ENCODE measurements around the gene RPIA.
"Not testable (repeated sequence)": the region's sequence is repeated elsewhere in the genome, so short reads cannot be mapped to it uniquely, and the experiment has no call there.

Gene RPIA

DNA sequence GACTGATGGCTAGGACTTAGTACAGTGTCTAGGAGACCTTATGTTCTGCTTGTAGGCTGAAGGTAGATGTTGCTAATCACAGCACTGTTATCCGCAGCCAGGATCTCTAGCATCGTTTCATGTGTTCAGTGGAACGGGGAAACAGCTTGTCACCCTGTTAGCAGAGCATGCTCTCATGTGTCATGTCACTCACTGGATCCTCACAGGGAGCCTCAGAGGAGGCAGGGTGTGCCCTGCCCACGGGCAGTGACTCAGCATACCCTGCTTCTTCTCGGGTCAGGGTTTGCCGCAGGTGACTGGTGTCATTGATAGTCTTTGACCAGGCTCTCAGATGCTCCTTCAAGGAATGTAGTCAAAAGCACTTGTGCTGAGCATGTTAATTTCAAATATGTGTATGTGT is 44.4 kb downstream of the RPIA start:
- peak; percentile 17 to 23 for DNase-seq (ENCODE audit: low read depth in 2 of 2)

DNA sequence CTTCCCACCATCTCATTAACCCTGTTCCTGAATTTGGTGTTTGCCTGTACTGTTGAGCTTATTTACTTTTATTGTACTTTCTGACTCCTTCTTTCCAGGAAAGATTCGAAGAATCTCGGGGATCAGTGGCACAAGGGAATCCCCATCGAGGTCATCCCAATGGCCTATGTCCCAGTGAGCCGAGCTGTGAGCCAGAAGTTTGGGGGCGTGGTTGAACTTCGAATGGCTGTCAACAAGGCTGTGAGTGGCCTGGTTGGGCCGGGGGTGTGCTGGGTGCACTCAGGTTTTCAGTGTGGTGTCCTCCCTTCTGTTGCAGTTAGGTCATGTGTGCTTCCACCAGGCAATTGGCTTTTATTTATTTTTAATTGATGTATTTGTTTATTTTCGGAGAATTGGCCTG is 45.0 kb downstream of the RPIA start:
- DNase-seq (ENCODE audit: low read depth in 2 of 2), result no peak

DNA sequence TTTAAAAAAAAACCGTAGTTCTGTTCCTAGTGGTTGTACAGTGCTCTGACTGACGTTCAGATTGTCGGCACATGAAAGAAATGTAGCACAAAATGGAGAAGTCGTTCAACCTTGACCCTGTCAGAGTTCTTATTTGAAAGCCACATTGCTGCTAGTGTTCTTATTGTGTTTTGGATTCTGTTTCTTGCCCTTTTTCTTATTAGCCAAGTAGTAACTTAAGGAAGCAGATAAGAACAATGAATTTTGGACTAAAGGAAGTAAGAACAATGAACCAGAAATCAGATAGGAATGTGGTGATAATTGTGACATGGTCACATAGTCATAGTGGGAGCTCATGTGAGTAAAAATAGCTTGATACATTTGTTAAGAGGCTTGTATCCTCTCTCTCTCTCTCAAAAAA is 45.9 kb downstream of the RPIA start:
- no peak for DNase-seq (ENCODE audit: low read depth in 2 of 2)

DNA sequence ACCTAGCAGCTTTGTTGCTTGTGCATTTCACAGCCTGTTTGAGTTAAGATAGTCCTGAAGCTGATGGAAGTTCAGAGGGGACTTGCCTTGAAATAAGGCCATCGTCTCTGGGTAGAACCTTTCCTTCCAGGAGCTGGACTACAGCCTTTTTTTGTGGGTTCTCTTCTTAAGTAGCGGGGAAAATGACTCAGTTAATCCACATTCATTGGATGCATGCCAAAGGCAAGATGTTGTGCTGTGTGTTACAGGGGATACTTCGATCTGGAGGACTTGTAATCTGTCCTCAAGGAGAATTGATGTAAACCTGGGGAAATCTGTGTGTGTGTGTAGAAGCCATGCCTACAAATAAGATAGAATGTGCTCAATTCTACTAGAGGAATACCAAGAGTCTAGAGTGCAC is 46.8 kb downstream of the RPIA start:
- DNase-seq (ENCODE audit: low read depth in 2 of 2), result no peak

DNA sequence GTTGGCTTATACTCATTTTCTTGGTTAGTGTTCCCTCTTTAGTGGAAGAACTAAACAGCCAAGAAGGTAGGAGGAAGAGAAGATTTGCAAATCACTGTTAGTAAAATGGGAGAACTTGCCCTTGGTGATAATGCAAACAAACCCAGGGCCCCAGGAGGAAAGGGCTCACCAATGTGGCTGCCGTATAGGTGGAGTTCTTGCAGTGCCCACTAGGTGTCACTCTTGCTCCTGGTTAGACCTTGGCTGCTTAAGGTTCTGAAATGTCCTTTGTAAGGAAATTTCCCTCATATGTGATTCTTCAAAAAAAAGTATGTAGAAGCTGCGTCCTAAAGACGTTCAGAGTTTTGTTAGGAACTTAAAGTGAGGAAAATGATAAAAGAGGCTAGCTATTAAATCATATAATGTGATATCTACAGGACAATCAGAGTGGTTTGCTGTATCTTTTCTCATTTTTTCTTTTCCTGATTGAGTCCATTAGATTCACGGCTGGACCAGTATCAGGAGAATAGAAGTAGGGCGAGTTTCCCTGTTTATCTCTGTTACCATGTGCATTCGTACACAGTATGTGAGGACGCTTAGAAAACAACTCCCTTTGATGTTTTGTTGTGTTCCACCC is 48.6 kb downstream of the RPIA start:
- DNase-seq (ENCODE audit: low read depth in 2 of 2), result peak; percentile 50 to 52

DNA sequence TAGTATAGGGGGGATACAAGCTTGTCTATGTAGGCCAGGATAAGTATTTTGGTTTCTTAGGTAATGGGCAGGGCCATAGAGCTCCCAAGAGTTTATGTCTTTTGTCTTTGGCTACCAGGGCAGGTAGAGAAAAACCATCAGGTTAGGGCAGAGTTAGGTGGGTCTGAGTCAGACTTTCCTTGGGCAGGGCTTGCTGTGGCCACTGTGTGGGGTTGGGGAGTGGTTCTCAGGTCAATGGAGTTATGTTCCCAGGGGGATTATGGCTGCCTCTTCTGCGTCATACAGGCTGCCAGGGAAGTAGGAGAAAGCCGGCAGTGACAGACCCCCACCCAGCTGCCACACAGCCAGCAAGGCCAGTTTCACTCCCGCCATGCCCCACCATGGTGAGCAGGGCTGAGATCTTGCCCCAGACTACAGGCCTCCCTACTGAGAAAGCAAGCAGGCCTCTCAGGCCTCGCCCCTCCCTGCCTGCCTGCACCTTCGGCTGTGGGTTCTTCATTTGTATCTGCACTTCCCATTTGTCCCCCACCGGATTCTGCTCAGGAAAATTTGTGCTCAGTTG is 55.5 kb downstream of the RPIA start:
- no peak for DNase-seq (ENCODE audit: low read depth in 2 of 2)

DNA sequence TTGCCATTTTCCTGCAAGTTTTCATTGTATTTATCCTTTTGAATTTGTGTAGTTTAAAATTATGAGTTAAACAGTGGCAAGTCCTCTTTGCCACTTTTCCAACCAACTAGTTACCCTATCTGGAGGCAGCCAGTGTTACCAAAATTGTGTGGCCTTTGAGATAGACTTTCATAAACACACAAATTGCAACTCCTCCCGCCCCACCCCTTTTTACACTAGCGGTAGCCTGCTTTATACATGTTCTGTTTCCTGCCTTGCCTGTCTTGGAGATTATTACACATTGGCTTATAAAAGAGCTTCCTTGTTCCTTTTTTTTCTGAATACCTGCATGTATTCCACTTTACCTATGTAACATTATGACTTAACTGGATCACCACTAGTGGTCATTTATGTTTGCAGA is 56.5 kb downstream of the RPIA start:
- no peak for DNase-seq (ENCODE audit: low read depth in 2 of 2)

DNA sequence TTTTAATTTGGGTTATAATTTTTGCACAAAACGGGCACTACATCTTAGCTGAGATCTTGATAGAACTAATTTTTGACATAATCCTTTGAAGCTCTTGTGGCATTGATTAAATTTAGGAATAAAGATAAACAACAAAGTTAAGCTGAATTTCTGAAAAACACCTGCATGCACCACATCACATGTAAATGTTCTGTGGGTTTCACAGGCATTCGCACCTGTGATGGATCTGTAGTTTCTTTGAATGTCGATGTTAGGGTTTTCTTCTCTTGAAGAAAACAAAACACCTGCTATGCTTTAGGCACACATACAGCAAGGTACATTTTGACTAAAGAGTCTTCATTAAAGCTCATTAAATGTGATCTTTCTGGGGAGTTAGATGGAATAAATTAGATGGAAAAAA is 60.3 kb downstream of the RPIA start:
- DNase-seq (ENCODE audit: low read depth in 2 of 2), result no peak

DNA sequence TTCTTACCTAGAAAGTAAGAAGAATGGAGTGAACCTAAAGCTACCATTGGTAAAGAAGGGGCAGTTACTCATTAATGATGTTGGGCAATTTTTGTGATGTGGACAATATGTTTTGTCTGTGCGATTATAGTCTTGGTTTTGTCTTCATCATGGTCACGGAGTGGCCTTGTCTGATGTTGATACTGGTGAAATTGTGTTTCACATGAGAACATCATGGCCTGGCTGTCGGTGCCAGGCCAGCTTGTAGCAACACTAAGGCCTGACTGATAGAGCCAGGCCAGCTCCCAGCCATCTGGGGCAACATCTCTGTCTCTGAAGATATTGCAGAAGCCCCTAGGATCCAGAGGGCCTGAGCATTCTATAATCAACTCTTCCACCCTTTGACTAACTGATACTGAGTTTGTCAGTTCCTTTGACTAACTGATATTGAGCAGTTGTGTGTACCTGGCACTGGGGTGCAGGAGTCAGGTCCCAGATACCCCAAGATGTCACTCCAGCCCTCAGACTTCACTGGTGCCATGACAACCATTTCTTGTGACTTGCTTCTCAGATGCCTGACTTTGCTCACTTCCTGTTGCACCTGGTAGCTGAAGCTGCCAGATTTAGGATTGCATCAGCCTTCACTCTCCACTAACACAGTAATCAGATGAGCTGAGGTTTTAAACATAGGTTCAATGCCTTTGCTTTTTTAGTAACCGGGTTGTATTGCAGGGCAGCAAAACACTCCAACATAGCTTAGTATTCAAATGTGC is 62.5 kb downstream of the RPIA start:
- DNase-seq (ENCODE audit: low read depth in 2 of 2), result peak in 1 of 2 donors; percentile 8

DNA sequence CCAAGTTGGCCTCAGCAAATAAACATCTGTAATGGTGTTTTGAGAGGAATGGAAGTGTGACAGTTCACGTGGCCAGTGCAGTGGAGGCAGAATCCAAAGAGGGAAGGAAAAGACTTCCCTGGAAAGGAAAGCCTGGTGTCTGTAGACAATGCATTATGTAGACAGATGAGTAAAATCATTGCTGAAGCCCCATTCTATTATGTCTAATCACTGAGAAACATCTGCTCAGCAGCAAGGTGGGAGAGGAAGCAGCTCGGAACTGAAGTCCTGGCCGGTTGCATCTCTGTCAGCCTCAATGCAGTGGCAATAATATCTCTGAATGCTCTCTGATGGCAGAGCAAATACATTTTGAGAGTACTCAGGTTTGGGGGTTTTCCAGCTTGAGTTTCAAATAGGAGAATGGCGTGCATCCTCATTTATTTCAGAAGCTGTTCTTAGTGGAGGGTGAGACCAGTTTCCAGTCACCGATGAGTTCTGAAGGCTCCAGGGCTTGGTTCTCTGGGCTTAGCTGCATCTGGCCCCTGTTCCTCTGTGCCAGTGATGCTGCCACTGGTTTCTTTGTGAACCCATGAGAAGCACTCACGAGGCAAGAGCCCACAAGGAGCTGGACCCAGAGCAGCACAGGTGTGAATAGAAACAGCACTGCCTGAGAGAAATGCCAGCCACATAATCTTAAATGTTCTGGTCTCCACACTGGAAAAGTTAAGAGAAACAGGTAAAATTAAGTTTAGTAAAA is 63.3 kb downstream of the RPIA start:
- DNase-seq (ENCODE audit: low read depth in 2 of 2), result no peak

DNA sequence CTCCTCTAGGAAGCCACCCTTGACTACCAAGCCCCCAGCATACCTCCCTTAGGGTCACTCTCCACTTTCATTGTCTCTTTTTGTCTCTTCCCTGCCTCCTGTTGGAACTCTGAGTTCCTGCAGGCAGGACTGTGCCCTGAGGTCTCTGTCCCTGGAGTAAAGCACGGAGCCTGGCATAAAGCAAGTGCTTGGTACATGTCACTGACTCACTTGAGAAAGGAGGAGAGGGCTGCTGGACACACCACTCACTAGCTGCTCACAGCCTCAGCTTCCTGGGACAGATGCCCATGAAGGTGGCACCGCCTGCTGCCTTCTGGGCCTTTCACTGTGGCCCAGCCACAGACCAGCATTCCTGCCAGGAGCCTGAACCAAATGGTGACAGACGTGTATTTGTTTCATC is 64.4 kb downstream of the RPIA start:
- DNase-seq (ENCODE audit: low read depth in 2 of 2), result no peak

DNA sequence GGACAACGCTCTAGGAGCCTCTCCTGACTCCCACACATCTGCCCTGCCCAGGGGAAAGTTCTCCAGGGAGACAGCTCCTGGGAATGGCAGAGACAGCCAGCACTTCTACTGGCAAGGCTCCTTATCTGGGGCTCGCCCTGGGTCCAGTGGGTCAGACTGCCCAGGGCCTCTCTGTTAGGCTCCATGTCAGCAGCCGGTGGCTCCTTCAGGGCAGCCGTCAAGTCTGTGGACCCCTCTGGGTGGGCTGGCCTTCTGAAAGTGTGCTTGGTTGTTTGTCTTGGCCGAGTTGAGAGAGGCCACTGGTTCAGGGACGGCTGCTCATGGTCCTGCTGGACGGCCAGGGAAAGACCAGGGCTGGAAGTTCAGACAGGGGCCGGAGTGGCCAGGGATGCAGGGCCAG is 65.6 kb downstream of the RPIA start:
- DNase-seq (ENCODE audit: low read depth in 2 of 2), result no peak

DNA sequence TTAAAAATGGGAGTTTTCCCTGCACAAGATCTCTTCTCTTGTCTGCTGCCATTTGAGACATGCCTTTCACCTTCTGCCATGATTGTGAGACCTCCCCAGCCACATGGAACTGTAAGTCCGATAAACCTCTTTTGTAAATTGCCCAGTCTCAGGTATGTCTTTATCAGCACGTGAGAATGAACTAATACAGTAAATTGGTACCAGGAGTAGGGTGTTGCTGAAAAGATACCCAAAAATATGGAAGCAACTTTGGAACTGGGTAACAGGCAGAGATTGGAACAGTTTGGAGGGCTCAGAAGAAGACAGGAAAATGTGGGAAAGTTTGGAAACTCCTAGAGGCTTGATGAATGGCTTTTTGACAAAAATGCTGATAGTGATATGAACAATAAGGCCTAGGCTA is 67.2 kb downstream of the RPIA start:
- DNase-seq (ENCODE audit: low read depth in 2 of 2), result not testable (repeated sequence)

DNA sequence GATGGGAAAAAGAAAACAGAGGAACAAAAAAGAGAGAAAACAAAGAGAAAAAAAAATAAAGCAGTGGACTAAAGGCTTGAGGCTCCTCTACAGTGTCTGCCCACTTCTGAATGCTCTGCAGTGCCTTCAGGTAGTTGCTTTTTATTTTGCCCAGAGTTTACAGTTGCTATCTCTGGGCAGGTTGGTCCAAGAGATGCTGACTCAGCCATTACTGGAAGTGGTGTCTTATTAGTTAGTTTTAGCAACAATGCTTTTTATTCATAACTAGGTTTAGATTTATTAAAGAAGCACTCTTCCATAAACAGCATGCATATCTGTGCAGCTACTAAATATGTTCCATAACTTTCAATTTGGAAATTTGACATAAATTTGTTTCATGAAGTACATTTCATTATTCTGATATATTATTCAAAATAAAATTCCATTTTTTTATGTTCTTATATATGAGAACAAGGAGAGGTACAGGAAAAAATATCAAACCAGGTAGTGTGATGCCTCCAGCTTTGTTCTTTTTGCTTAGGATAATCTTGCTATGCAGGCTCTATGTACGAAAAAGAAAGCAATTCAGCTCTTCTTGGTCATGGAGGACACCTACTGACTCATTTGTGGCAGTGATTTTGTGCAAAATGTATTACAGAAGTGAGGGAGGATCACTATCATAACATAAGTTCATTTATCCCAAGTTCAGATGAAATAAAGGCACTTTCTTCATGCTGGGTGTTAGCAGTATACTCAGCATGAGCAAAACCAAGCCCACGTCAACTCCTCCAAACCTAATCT is 69.5 kb downstream of the RPIA start:
- no peak for DNase-seq (ENCODE audit: low read depth in 2 of 2)

DNA sequence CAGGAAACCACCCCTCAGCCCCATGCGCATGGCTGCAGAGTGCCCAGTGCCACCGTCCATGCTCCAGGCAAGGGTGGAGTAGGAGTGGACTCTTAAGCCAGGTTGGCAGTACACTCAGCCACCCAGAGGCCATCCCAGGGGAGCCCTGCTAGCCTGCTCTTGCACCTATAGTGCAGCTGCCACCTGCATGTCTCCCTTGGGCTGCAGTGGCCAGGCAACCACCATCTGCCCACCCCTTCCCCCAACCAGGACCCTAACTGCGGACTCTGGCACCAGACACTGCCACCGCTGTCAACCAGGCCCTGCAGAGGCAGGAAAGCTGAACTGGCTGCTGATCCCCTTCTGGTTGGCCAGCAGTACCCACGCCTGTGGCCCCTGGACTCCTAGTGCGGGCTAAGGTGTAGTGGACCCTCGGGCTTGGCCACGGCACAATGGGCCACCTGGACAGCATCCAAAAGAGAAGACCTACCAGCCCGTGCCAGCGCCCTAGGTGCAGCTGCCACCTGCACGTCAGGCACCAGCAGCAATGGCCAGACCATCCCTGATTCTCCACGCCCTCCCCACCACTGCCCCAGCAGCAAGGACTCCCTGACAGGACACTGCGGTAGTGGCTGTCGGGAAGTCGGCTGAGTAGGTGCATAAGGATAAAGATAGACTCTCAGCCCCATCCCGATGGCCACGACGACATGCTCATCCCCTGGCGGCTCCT is 72.8 kb downstream of the RPIA start:
- DNase-seq (ENCODE audit: low read depth in 2 of 2), result no peak

DNA sequence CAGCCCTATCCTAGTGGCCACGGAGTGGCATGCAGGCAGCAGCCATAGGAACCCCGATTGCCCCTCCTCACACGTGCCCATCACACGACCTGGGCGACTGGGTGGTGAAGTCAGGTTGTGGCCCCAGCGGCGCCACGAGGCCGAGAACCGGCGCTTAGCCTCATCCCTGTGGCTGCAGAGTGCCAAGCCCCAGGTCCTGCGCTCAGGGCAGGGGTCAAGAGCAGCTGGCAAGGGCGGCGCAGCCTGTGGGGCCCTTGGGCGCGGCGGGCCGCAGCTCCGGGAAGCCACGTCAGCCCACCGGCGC is 73.3 kb downstream of the RPIA start:
- DNase-seq (ENCODE audit: low read depth in 2 of 2), result no peak

DNA sequence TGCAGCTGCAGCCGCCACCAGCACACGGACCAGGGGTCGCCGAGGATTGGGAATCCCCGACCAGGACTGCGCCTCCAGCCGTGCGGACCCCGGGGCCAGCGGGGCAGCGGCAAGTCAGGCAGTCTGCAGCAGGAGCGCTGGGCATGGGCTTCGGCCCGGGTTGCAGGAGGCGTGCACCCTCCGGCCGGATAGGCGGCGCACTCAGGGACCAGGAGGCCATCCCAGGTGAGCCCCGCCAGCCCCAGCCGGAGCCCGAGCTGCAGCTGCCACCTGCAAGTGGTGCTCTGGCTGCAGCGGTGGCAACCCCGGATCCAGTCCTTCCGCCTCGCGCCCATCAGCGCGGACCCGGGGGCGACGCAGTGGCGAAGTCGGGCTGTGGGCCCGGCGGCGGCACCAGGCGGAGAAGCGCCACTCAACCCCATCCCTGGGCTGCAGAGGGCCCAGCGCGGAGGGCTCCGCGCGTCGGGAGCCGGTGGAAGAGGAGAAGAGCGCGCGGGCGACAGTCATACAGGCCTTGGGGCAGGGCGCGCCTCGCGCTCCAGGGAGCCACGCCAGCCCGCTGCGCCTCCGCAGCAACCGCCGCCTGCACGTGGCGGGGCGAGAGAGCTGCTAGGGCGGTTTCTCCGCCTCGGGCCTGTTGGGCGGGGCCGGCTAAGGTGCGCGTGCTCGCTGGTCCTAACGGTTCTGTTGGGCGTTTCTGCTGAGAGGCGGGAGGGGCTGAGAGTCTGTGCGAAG is 73.8 kb downstream of the RPIA start:
- peak; percentile 24 to 36 for DNase-seq (ENCODE audit: low read depth in 2 of 2)

DNA sequence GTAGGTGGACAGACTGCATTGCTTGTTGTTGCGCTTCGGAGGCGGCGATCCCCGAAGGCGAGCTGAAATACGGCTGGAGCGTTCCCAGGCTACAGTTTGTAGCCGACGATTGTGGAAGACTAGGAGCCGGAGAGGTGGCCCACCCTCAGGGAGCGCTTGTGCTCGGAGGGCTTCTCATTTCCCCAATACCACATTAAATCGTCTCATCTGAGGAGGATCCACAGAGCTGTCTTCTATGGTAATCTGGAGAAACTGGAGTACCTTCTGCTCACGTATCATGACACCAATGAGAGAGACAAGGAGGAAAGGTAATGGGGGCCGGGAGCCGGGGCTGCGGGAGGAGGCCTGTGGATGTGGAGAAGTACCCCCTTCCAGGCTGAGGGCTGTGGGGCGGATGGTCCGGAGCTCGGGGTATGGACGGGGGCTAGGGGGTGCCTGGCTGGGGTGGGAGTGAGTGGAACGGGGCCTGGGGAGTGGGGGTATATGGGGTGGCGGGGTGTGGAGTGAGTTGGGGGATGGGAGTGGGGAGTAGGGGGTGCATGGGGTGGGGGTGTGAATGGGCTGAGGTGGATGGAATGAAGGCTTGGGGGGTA is 74.5 kb downstream of the RPIA start:
- DNase-seq (ENCODE audit: low read depth in 2 of 2), result not testable (repeated sequence)

DNA sequence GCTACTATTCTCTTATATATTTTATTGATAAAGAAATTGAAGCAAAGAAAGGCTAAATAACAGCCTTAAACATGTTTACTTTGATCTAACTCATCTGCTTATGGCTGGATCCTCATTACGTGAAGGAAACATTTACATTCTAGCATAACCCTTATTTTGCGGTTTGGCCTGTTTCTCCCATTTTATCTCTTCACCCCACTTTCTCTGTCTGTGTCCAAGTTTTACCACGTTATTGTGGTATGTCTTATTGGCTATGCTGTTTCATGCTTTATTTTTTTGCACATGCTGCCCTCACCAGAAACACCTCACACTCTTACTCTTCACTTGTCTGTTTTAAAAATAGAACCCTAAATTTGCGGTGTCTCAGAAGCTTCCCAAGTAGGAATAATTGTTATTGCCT is 78.5 kb downstream of the RPIA start:
- DNase-seq (ENCODE audit: low read depth in 2 of 2), result no peak
